ENCODE measurements around the gene MAP7D1. TPM values are rescaled to one million over a fixed set of nuclear protein-coding genes. Genes with fewer than 3 reads are reported as not detected.

Gene MAP7D1
- total RNA-seq, 4 donors from 2014 or later: 147 to 243 (median 172) TPM

GRCh38 chr1:36126005-36126716 is 29.8 kb upstream of the MAP7D1 start:
- Histone ChIP-seq H3K4me3 (peak overlapping the region in 1 of 2 donors; percentile 60), H3K27me3 (no peaks in the 10 kb centered on the region), H3K9me3 (no peaks in the 10 kb centered on the region), H3K36me3 (no peaks in the 10 kb centered on the region), H3K4me1 (peaks cover 0 to 34% (median 14%) of the 10 kb centered on the region in 3 donors), H3K27ac (no peak overlapping the region)
- no peak for ATAC-seq
- no peak for TF ChIP-seq POLR2AphosphoS5 (IDR thresholded peaks at IDR 0.05)
- no peak for TF ChIP-seq EP300 (IDR thresholded peaks at IDR 0.05)
- no peak for TF ChIP-seq CTCF (IDR thresholded peaks at IDR 0.05)
- no peak for TF ChIP-seq POLR2A (IDR thresholded peaks at IDR 0.05)
- 68 to 78% methylated on average over 11 to 19 of the region's 21 CpGs for WGBS, 2 donors (ENCODE audit: low coverage in 1 of 2)

GRCh38 chr1:36126797-36127500 is 29.0 kb upstream of the MAP7D1 start:
- Histone ChIP-seq H3K4me3 (no peak overlapping the region), H3K27ac (no peak overlapping the region)
- 78 to 83% methylated on average over 1 to 2 of the region's 7 CpGs for whole genome bisulfite sequencing, 2 donors (ENCODE audit: low coverage in 1 of 2)

GRCh38 chr1:36128126-36128904 is 27.6 kb upstream of the MAP7D1 start:
- WGBS, 2 donors (ENCODE audit: low coverage in 1 of 2): 81 to 86% methylated on average over 3 to 10 of the region's 11 CpGs
- H3K27ac ChIP-seq: no peak overlapping the region
- TF ChIP-seq POLR2AphosphoS5 (IDR thresholded peaks at IDR 0.05) (no peak), CTCF (IDR thresholded peaks at IDR 0.05) (no peak), POLR2A (IDR thresholded peaks at IDR 0.05) (no peak), EP300 (IDR thresholded peaks at IDR 0.05) (no peak)
- H3K27me3 ChIP-seq: no peaks in the 10 kb centered on the region
- no peaks in the 10 kb centered on the region for H3K36me3 ChIP-seq
- ATAC-seq: no peak
- no peaks in the 10 kb centered on the region for H3K9me3 ChIP-seq
- H3K4me1 ChIP-seq: peaks cover 0 to 31% (median 14%) of the 10 kb centered on the region in 3 donors
- no peak overlapping the region for H3K4me3 ChIP-seq

More at GRCh38 chr1:36126797-36127500, 29.0 kb upstream of the MAP7D1 start:
- no peaks in the 10 kb centered on the region for H3K9me3 ChIP-seq
- no peaks in the 10 kb centered on the region for H3K36me3 ChIP-seq
- TF ChIP-seq EP300 (IDR thresholded peaks at IDR 0.05): no peak
- TF ChIP-seq POLR2AphosphoS5 (IDR thresholded peaks at IDR 0.05): no peak
- no peak for TF ChIP-seq CTCF (IDR thresholded peaks at IDR 0.05)
- no peak for TF ChIP-seq POLR2A (IDR thresholded peaks at IDR 0.05)
- no peaks in the 10 kb centered on the region for H3K27me3 ChIP-seq
- ATAC-seq: no peak
- H3K4me1 ChIP-seq: peaks cover 0 to 34% (median 14%) of the 10 kb centered on the region in 3 donors

- H3K9me3 ChIP-seq: no peaks in the 10 kb centered on the region
These were observed 27.1 kb upstream of the MAP7D1 start for GRCh38 chr1:36128905-36129206.

More at GRCh38 chr1:36128905-36129206, 27.1 kb upstream of the MAP7D1 start:
- Histone ChIP-seq H3K36me3 (no peaks in the 10 kb centered on the region), H3K27me3 (no peaks in the 10 kb centered on the region), H3K4me1 (peaks cover 0 to 33% (median 11%) of the 10 kb centered on the region in 3 donors), H3K4me3 (no peak overlapping the region), H3K27ac (no peak overlapping the region)
- TF ChIP-seq POLR2A (IDR thresholded peaks at IDR 0.05) (no peak), CTCF (IDR thresholded peaks at IDR 0.05) (no peak)
- 100% methylated on average over 1 of the region's 3 CpGs; no CpG with 5 or more reads in 1 of the 2 donors for WGBS, 2 donors (ENCODE audit: low coverage in 1 of 2)
- ATAC-seq: no peak

Data from gastroesophageal sphincter (tissue), 4 donors.